ENCODE results near the gene GABRB1. TPM values are rescaled to one million over a fixed set of nuclear protein-coding genes. Genes with fewer than 3 reads are reported as not detected.

The GABRB1 gene
- total RNA-seq, 1 donor from 2014 or later, result 4.0 TPM

- ATAC-seq (no peak), DNase-seq (no peak)
- intact Hi-C loops (cut with micrococcal nuclease), result no loop called here
These were observed 64.5 kb downstream of the GABRB1 start for GRCh38 chr4:47095884-47096283.

- intact Hi-C loops (cut with micrococcal nuclease), result no loop called here
- DNase-seq (no peak), ATAC-seq (no peak)
These were observed 70.1 kb downstream of the GABRB1 start for GRCh38 chr4:47101453-47101852.

DNA sequence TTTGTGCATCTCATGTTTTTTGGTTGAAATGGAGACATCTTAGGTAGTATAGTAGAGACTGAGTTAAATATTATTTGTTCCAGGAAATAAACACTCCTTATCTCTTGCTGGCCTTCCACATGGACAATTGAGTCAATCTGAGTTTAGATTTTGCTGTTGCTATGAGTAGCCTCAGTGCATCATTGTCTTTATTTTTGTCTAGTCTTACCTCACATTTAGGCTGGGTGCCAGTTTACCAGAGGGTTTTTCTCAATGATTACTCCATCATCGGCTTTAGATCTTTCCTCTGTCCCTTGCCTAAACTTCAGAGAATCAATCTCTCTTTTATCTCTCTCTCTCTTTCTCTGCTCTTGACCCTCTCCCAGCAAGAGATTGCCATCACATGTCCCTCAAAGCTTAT is 73.6 kb downstream of the GABRB1 start:
- ATAC-seq (no peak), DNase-seq (no peak)
- intact Hi-C loops (cut with micrococcal nuclease), result no loop called here

- intact Hi-C loops (cut with micrococcal nuclease), result no loop called here
- ATAC-seq, result no peak
- no peak for DNase-seq
These were observed 75.2 kb downstream of the GABRB1 start for GRCh38 chr4:47106561-47106960.

DNA sequence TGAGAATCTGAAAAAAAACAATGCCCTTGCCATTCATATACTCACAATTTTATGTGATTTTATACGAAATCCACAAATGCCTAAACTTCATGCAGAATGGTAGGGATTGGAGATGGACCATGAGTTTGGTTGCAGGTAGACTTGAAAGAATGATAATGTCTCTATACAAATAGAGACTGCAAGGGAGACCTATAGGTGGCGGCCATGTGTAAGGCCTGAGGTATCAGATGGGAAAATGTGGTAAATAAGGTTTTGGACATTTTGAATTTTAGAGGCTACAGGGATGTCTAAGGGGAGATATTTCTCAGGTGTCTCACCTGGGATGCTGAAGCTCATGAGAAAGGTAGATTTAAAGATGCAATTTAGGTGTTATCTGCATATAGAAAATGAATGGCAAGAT is 78.0 kb downstream of the GABRB1 start:
- intact Hi-C loops (cut with micrococcal nuclease), result no loop called here
- DNase-seq (no peak), ATAC-seq (no peak)

DNA sequence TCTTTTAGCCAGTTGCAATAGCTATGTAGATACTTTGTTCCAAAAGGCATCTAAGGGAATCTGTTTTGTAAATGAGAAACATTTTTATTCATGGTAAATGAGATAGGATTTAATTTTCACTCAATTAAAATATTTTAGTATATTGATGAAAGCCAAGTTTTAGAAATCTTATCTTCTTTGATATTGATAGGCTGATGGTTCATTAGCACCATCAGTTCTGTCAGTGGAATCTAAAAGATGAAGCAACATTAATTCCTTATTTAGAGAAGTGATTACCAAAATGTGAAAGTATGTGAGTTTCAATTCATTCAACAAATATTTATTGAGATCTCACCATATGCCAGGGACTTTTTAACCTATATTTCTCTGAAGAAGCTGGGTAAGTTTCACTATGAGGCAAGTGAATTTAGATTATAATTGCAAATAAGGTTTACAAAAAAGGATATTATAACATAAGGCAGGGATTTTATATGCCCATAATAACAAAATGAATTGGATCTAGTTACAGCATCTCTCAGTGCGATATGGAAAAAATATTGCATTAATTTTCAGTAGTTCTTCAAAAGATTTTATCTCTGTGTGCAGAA is 79.3 kb downstream of the GABRB1 start:
- no peak for ATAC-seq
- intact Hi-C loops (cut with micrococcal nuclease), result no loop called here
- DNase-seq, result no peak

- intact Hi-C loops (cut with micrococcal nuclease), result no loop called here
- ATAC-seq (no peak), DNase-seq (no peak)
These were observed 87.0 kb downstream of the GABRB1 start for GRCh38 chr4:47118192-47118929.

GRCh38 chr4:47120783-47121182 is 89.4 kb downstream of the GABRB1 start:
- peak; percentile 76 for ATAC-seq
- intact Hi-C loops (cut with micrococcal nuclease), result loop anchor here (10.0 kb wide), 1 partner anchor 276 kb away; no protein-coding TSS in a partner anchor
- peak; percentile 51 for DNase-seq

DNA sequence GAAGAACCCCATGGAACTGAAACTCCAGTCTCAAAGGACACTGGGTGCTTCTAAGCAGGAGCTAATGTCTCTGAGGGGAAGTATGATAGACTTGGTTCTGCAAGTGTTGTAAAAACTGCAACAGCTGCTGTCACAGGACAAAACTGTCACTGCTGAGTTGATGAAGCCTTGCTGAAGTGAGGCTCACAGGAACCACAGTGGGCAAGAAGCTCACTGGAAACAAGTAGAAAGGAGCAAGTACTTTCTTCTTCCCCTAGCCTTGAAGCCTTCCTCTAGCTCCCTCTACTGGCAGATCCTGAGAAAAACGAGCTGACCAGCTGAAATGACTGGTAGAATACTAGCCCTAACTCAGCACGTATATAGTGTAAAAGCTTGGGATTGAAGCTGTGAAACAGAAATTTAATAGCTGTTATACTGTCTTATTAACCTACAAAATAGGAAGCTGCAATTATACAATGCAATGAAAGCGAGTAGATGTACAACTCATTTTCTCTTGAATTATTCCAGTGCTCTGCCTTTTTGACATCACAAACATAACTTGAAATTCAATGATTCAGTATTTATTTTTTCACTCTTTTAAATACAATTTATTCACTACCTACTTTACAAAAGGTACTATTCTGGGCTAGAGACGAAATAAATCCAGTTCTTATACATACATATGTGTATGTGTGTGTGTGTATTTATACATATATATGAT is 91.4 kb downstream of the GABRB1 start:
- intact Hi-C loops (cut with micrococcal nuclease), result loop anchor here (10.0 kb wide), 1 partner anchor 278 kb away; no protein-coding TSS in a partner anchor
- no peak for DNase-seq

GRCh38 chr4:47128991-47129390 is 97.6 kb downstream of the GABRB1 start:
- ATAC-seq (no peak), DNase-seq (no peak)
- intact Hi-C loops (cut with micrococcal nuclease), result loop anchor here (10.0 kb wide), 1 partner anchor 284 kb away; no protein-coding TSS in a partner anchor

More for the DNA sequence above, 91.4 kb downstream of the GABRB1 start:
- ATAC-seq, result peak; percentile 73

DNA sequence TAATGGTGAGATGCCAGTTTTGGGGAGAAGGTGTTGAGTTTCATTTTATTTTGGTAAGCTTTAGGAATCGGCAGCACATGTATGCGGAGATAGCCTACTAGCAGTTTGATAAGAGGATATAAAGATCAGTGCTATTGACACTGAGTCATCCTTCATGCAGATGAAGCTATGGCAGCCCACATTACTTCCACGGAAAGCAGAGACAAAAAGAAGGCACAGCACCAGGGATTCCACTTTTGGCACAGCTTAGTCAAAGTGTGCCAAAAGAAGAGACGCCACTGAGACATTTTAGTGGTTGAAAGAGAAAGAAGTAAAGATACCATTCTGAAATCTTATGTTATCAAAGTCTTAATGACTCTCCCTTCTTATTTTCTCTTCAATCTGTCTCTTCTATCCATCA is 103.8 kb downstream of the GABRB1 start:
- no peak for DNase-seq
- intact Hi-C loops (cut with micrococcal nuclease), result no loop called here
- ATAC-seq, result no peak

DNA sequence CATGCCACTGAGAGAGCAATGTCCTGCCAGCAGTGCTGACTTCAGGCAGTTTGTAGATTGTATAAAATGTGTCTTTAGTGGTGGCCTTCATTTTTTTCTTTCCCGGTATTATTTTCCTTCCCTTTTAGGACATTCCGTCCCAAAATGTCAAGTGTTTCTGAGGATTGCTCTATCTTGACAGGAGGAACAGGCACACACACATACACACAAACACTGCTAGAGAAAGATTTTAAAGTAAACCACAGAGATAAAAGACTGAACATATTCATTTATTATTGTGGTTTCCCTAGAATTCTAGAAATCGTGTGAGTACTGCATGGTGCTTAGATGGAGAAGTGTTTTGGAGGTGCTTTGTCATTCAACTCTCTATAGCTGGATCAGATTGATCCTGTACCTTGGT is 111.9 kb downstream of the GABRB1 start:
- intact Hi-C loops (cut with micrococcal nuclease), result no loop called here
- no peak for ATAC-seq
- DNase-seq, result no peak

DNA sequence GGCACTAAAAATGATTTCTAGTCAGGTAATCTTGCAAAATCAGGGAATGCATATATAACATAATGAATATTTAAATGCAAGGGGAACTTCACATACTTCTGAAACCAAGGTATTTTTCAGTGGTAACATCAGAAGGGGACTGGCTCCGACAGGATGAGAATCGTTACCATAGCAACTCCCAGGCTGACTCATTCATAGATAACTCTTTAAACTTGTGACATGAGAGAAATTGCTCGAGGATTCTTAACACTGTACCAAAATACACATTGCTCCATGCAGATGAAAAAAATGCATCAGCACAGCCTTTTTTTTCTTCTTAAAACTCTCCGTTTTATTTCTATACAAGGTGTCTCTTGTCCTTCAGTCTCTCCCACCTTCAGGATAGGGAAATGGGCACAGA is 114.3 kb downstream of the GABRB1 start:
- ATAC-seq, result no peak
- no peak for DNase-seq
- intact Hi-C loops (cut with micrococcal nuclease), result no loop called here

DNA sequence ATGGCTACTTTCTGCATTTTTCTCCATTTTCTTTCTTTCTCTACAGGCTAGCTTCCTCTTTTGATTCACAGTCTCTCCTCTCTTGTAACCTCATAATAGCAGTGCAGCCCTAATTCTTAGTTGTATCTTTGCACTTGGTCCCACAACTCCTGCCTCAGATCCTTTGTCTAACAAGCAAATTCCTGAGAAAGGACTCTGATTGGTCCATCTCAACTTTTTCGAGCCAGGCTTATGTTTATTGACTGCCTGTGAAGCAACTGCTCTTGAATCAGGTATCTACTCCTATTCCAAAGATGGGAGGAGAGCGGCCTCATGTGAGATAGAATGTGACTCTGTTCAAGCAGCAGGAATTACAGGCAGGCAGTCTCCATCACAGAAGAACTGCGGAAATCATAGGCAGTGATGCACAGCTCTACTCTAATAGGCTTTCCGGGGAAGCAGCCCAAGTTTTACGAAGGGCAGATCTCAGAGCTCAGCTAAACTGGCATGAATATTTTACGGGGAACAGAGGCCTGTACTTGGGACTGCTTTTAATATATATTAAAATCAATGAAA is 123.5 kb downstream of the GABRB1 start:
- no peak for ATAC-seq
- DNase-seq, result no peak
- intact Hi-C loops (cut with micrococcal nuclease), result no loop called here

GRCh38 chr4:47155919-47156318 is 124.6 kb downstream of the GABRB1 start:
- no peak for DNase-seq
- intact Hi-C loops (cut with micrococcal nuclease), result no loop called here
- no peak for ATAC-seq

DNA sequence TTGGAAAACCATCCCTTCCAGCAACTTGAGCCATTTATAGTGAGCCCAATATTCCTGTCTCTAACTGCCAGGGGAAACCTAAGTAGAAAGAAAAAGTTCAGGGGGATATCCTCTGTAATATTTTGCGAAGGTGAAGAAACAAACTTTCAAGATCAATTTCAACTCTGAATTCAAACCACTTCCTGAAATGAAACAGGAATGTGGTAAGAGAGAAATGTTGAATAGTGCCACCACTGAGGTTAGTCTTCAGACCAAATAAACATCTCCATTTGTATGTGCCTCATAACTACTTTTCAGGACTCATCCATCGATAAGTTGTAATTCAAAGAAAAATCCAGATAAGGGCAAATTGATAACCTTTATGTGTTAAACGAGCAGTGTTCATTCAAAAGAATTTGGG is 128.7 kb downstream of the GABRB1 start:
- ATAC-seq, result no peak
- no peak for DNase-seq
- intact Hi-C loops (cut with micrococcal nuclease), result no loop called here

DNA sequence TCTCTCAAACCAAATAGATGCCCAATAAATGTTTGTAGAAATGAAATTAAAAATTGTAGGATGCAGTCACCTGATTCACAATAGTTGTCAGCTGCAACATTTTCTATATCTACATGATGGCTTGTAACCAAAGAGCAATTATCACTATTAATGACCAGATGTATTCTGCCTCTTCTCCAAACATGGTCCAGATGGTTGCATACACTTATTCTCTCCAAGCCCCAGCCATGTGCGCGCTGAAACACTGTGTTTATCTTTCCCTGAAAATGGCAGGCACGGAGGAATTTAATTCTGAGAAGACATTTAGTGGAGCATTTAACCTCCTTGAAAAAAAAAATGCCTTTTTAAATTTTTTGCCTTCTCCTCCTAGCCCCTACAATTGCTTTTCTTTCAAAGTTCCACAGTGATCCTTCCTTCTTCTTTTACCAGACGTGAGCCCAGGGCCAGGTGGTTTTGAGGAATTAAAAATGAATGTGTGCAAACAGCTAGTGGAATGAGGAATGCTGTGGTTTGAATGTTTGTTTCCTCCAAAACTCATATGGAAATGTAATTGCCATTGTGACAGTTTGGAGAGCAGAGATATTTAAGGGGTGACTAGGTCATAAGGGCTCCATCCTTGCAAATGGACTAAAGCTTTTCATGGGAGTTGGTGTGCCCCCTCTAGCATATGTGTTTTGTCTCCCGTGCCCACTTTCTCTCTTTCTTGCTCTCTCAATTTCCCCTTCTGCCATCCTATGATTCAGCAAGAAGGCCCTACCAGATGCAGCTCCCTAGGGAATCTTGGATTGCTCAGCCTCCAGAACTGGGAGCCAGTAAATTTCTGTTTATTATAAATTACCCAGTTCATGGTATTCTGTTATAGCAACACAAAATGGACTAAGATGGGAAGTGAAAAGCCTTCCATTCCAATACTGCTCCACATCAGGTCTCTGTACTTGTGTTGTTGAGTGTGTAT is 136.0 kb downstream of the GABRB1 start:
- DNase-seq, result no peak
- intact Hi-C loops (cut with micrococcal nuclease), result no loop called here
- ATAC-seq, result no peak

GRCh38 chr4:47184083-47184482 is 152.7 kb downstream of the GABRB1 start:
- ATAC-seq (no peak), DNase-seq (no peak)
- intact Hi-C loops (cut with micrococcal nuclease), result no loop called here

DNA sequence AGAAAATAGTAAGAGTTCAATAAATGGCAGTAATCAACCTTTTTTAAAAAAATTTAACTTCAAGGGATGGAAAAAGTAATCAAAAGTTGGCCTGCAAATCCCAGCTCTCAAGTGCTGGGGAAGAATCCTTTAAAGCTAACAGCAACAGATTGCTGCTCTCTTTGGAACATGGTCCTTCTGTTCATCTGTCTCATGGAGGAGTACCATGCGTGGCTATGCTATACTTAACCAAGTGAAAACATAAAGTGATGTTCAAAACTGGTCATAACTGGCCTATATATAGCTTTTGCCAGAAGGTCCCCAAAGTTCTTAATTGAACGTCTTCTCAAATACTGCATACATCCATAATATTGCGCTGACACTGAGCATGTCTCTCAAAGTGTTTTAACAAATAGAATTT is 154.4 kb downstream of the GABRB1 start:
- intact Hi-C loops (cut with micrococcal nuclease), result no loop called here
- DNase-seq, result no peak
- no peak for ATAC-seq
